Subcutaneous abdominal adipose tissue (tissue), 5 donors: ENCODE measurements around the gene LRRK2.
"Not testable (repeated sequence)": the region's sequence is repeated elsewhere in the genome, so short reads cannot be mapped to it uniquely, and the experiment has no call there.

Experiments
- H3K27ac ChIP-seq: one replicate; pipeline ENCODE4 v1.7.0; 2013; ENCODE audit warnings: low read depth, mild to moderate bottlenecking, inconsistent platforms, low read length, moderate library complexity
- H3K27me3 ChIP-seq, 5 donors: one replicate each; pipeline ENCODE4 v1.7.0; 2013; ENCODE audit warnings: low read length in 5 of 5, inconsistent platforms in 1 of 5; ENCODE audit not compliant: control insufficient read depth in 5 of 5, insufficient read depth in 4 of 5
- H3K36me3 ChIP-seq, 5 donors: one replicate each; pipeline ENCODE4 v1.7.0; 2013; ENCODE audit warnings: low read length in 5 of 5; ENCODE audit not compliant: control insufficient read depth in 5 of 5, insufficient read depth in 5 of 5
- H3K4me1 ChIP-seq, 5 donors: one replicate each; pipeline ENCODE4 v1.7.0; 2013; ENCODE audit warnings: low read length in 5 of 5, mild to moderate bottlenecking in 3 of 5, moderate library complexity in 1 of 5; ENCODE audit not compliant: control insufficient read depth in 5 of 5, insufficient read depth in 5 of 5
- H3K4me3 ChIP-seq, 5 donors: one replicate each; pipeline ENCODE4 v1.7.0; 2013; ENCODE audit warnings: low read length in 5 of 5, low read depth in 1 of 5
- H3K9ac ChIP-seq, 5 donors: one replicate each; pipeline ENCODE4 v1.7.0; 2013; ENCODE audit warnings: low read length in 5 of 5, mild to moderate bottlenecking in 4 of 5, moderate library complexity in 3 of 5
- H3K9me3 ChIP-seq, 5 donors: one replicate each; pipeline ENCODE4 v1.7.0; 2013; ENCODE audit warnings: low read length in 5 of 5; ENCODE audit not compliant: control insufficient read depth in 5 of 5
- donor health status: healthy.
- donor health status: healthy.
- donor health status: healthy.
- donor health status: healthy.
- donor health status: healthy.

LRRK2 gene

GRCh38 chr12:40211186-40211585 lies 13.6 kb upstream of the LRRK2 start:
- not testable (repeated sequence) for H3K27ac ChIP-seq, H3K36me3 ChIP-seq, H3K27me3 ChIP-seq, H3K4me1 ChIP-seq, H3K9ac ChIP-seq, H3K9me3 ChIP-seq, H3K4me3 ChIP-seq

- Histone ChIP-seq H3K9ac (no peak overlapping the region), H3K4me1 (peaks cover 0 to 4% (median 0%) of the 10 kb centered on the region in 5 donors), H3K9me3 (peaks cover 0 to 4% (median 0%) of the 10 kb centered on the region in 5 donors), H3K27ac (no peak overlapping the region), H3K36me3 (no peaks in the 10 kb centered on the region), H3K27me3 (no peaks in the 10 kb centered on the region), H3K4me3 (no peak overlapping the region)
Observed at GRCh38 chr12:40212566-40212965, 12.2 kb upstream of the LRRK2 start.

GRCh38 chr12:40215982-40216381 lies 8.8 kb upstream of the LRRK2 start:
- no peak overlapping the region for H3K27ac ChIP-seq
- H3K4me3 ChIP-seq = no peak overlapping the region
- H3K36me3 ChIP-seq = no peaks in the 10 kb centered on the region
- H3K9me3 ChIP-seq = peaks cover 0 to 4% (median 0%) of the 10 kb centered on the region in 5 donors
- H3K27me3 ChIP-seq = no peaks in the 10 kb centered on the region
- no peak overlapping the region for H3K9ac ChIP-seq
- no peaks in the 10 kb centered on the region for H3K4me1 ChIP-seq

- no peak overlapping the region for H3K27ac ChIP-seq
Observed at GRCh38 chr12:40216516-40217288, 8.1 kb upstream of the LRRK2 start.

GRCh38 chr12:40219760-40220159 lies 5.0 kb upstream of the LRRK2 start:
- Histone ChIP-seq H3K9me3 (no peaks in the 10 kb centered on the region), H3K27me3 (no peaks in the 10 kb centered on the region), H3K27ac (no peak overlapping the region), H3K9ac (no peak overlapping the region), H3K4me3 (no peak overlapping the region), H3K4me1 (peaks cover 0 to 13% (median 10%) of the 10 kb centered on the region in 5 donors), H3K36me3 (no peaks in the 10 kb centered on the region)

More at GRCh38 chr12:40216516-40217288, 8.1 kb upstream of the LRRK2 start:
- H3K9ac ChIP-seq = no peak overlapping the region
- no peaks in the 10 kb centered on the region for H3K27me3 ChIP-seq
- no peaks in the 10 kb centered on the region for H3K36me3 ChIP-seq
- peaks cover 0 to 4% (median 0%) of the 10 kb centered on the region in 5 donors for H3K9me3 ChIP-seq
- no peak overlapping the region for H3K4me3 ChIP-seq
- no peaks in the 10 kb centered on the region for H3K4me1 ChIP-seq

- no peak overlapping the region for H3K4me3 ChIP-seq
- no peak overlapping the region for H3K27ac ChIP-seq
- H3K4me1 ChIP-seq = peaks cover 0 to 37% (median 25%) of the 10 kb centered on the region in 5 donors
- no peaks in the 10 kb centered on the region for H3K36me3 ChIP-seq
- H3K27me3 ChIP-seq = no peaks in the 10 kb centered on the region
- H3K9ac ChIP-seq = no peak overlapping the region
- H3K9me3 ChIP-seq = no peaks in the 10 kb centered on the region
Observed at GRCh38 chr12:40222247-40222646, 2.5 kb upstream of the LRRK2 start.

GRCh38 chr12:40223646-40224045 lies 1.2 kb upstream of the LRRK2 start:
- Histone ChIP-seq H3K4me3 (peak overlapping the region; percentile 77 to 93 (median 85)), H3K27me3 (no peaks in the 10 kb centered on the region), H3K27ac (peak overlapping the region; percentile 86), H3K4me1 (peaks cover 0 to 38% (median 25%) of the 10 kb centered on the region in 5 donors), H3K9me3 (no peaks in the 10 kb centered on the region), H3K36me3 (no peaks in the 10 kb centered on the region), H3K9ac (peak overlapping the region; percentile 70 to 91 (median 90))

- no peaks in the 10 kb centered on the region for H3K27me3 ChIP-seq
- peaks cover 0 to 38% (median 25%) of the 10 kb centered on the region in 5 donors for H3K4me1 ChIP-seq
- no peaks in the 10 kb centered on the region for H3K9me3 ChIP-seq
- H3K36me3 ChIP-seq = peaks cover 0 to 2% (median 0%) of the 10 kb centered on the region in 5 donors
- H3K27ac ChIP-seq = peak overlapping the region; percentile 86
- H3K4me3 ChIP-seq = peak overlapping the region; percentile 77 to 95 (median 88)
- H3K9ac ChIP-seq = peak overlapping the region; percentile 83 to 95 (median 91)
Observed at GRCh38 chr12:40225337-40225983, 663 bp downstream of the LRRK2 start.

GRCh38 chr12:40225984-40226602 lies 1.3 kb downstream of the LRRK2 start:
- Histone ChIP-seq H3K27me3 (no peaks in the 10 kb centered on the region), H3K9ac (peak overlapping the region in 2 of 5 donors; percentile 83 to 90), H3K27ac (peak overlapping the region; percentile 86), H3K4me1 (peaks cover 0 to 38% (median 25%) of the 10 kb centered on the region in 5 donors), H3K36me3 (peaks cover 0 to 2% (median 0%) of the 10 kb centered on the region in 5 donors), H3K4me3 (peak overlapping the region; percentile 77 to 95 (median 88)), H3K9me3 (no peaks in the 10 kb centered on the region)

GRCh38 chr12:40226705-40227104 lies 1.9 kb downstream of the LRRK2 start:
- Histone ChIP-seq H3K9me3 (no peaks in the 10 kb centered on the region), H3K36me3 (peaks cover 0 to 2% (median 0%) of the 10 kb centered on the region in 5 donors), H3K27ac (no peak overlapping the region), H3K4me3 (peak overlapping the region in 4 of 5 donors; percentile 25 to 93 (median 58)), H3K4me1 (peaks cover 0 to 38% (median 25%) of the 10 kb centered on the region in 5 donors), H3K27me3 (no peaks in the 10 kb centered on the region), H3K9ac (peak overlapping the region in 2 of 5 donors; percentile 25 to 28)
